OCI-LY3 (cell line): ENCODE data around the gene B3GALT6.

ENCODE experiments used
- EZH2phosphoT487 ChIP-seq: fragments of 200-600 bp; shearing (Covaris generic); IDR thresholded peaks from 2 replicates; pipeline ENCODE4 v1.6.1; 2018; ENCODE audit warnings: antibody characterized with exemption, mixed run types, low read depth
- TF ChIP-seq, protein P1 (sequence below): fragments of 200-600, 300-600 bp; sonication (generic); IDR thresholded peaks from 2 replicates; pipeline ENCODE4 v1.5.1; 2014; ENCODE audit warnings: antibody characterized with exemption, low read length, low read depth

DNA sequence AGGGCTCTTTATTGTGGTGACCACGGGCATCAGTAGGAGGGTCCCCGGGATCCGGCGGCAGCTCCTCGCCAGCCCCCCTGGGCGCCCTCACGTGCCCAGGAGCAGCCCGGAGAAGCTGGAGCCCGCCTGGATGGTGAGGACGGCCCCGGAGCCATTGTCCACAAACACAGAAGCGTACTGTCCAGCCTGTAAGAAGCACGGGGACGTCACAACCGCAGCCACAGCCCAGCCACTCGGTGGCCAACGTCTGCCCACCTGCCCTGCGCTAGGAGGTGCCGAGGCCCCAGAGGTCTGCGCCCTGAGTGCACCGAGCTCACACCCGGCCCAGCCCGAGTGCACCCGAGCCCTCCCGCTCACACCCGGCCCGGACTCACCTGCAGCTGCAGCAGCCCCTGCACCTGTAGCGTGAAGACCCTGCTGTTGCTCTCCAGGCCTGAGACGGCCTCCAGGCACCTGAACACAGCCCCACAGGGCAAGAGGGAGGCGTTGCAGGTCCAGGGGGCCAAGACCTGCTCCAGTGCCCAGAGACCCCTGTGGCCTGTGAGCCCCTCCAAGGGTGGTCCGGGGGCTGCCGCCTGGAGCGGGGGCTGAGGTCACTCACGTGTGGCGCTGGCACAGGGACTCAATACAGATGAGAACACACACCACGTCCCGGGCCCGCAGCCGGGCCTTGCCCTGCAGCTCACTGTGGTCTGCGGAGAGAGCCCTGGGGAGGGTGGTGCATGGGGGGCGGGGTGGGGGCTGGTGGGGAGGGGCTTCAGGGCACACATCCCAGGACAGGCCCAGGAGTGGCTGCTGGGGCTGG lies 10.6 kb downstream of the B3GALT6 start:
- TF ChIP-seq, protein P1, sequence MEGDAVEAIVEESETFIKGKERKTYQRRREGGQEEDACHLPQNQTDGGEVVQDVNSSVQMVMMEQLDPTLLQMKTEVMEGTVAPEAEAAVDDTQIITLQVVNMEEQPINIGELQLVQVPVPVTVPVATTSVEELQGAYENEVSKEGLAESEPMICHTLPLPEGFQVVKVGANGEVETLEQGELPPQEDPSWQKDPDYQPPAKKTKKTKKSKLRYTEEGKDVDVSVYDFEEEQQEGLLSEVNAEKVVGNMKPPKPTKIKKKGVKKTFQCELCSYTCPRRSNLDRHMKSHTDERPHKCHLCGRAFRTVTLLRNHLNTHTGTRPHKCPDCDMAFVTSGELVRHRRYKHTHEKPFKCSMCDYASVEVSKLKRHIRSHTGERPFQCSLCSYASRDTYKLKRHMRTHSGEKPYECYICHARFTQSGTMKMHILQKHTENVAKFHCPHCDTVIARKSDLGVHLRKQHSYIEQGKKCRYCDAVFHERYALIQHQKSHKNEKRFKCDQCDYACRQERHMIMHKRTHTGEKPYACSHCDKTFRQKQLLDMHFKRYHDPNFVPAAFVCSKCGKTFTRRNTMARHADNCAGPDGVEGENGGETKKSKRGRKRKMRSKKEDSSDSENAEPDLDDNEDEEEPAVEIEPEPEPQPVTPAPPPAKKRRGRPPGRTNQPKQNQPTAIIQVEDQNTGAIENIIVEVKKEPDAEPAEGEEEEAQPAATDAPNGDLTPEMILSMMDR, result no peak
- no peak for TF ChIP-seq EZH2phosphoT487
